Stimulated activated naive CD8-positive, alpha-beta T cell treated with anti-CD3 and anti-CD28 coated beads, Interleukin-15, Interleukin-2, amounts not matched to agents 100 U/mL and 50 U/mL, for 24 hours (primary cell): ENCODE results near the gene NDUFB2.
"Not testable (repeated sequence)": the region's sequence is repeated elsewhere in the genome, so short reads cannot be mapped to it uniquely, and the experiment has no call there.

Experiments
- ATAC-seq: fragments of 150-1000 bp; cut with Tn5 transposase; one replicate; pipeline ENCODE4 v1.10.0; 2021
- DNase-seq: peaks from one replicate; pipeline ENCODE4 v3.0.0; 2021

Gene NDUFB2

GRCh38 chr7:140734096-140734495 lies 37.6 kb downstream of the NDUFB2 start:
- ATAC-seq (no peak), DNase-seq (no peak)

- ATAC-seq (no peak), DNase-seq (no peak)
Observed at GRCh38 chr7:140734729-140735128, 38.2 kb downstream of the NDUFB2 start.

DNA sequence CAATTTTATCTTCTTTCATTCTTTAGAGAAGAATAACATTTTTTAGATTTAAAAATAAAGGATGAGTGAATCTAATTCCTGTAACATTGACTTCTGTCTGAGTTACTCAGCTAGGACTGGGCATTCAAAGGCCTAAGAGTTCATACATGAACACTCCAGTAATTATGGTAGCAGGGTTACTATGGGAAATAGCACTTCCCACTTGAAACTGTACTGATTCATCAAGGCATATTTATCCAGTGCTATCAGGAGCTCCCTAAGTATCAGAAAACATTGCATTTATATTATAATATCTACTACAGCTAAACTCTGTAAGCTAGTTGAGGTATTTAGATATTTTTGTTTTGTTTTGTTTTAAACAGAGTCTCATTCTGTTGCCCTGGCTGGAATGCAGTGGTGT lies 41.8 kb downstream of the NDUFB2 start:
- ATAC-seq (no peak), DNase-seq (no peak)

DNA sequence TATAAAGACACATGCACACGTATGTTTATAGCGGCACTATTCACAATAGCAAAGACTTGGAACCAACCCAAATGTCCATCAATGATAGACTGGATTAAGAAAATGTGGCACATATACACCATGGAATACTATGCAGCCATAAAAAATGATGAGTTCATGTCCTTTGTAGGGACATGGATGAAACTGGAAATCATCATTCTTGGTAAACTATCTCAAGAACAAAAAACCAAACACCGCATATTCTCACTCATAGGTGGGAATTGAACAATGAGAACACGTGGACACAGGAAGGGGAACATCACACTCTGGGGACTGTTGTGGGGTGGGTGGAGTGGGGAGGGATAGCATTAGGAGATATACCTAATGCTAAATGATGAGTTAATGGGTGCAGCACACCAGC lies 46.7 kb downstream of the NDUFB2 start:
- DNase-seq, ATAC-seq: not testable (repeated sequence)

GRCh38 chr7:140744005-140744404 lies 47.5 kb downstream of the NDUFB2 start:
- DNase-seq: no peak
- no peak for ATAC-seq

DNA sequence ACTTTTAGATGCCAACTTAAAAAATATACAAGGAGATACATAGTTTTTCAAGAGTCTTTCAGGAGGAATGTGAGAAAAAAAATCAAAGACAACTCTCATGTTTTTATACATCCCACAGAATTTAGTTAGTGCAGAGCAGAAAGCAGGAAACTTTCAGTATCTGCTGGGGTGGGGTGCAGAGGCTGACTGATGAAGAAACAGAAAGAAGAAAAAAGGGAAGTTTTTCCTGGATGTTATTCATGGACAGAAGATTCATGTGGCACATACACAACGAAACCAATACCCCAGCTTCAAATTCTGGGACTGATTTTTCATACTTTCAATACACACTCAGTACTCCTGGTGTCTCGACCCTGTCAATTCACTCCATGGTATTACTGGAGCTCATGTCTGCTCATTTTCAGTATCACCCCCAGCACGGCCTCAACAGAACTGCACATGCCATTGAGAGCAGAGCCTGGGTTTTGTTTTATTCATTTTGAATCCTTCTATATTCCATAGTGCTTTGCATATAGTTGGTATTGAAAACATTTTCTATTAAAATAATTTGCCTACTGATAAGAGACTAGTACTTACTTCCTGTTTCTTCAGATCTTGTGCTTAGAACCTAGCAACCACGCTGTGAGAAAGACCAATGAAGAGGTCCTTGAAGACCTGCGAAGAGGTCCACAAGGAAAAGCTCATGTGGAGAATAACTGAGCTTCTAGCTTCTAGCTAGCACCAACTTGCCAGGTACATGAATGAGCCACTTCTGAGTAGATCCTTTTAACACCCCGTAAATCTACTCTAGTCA lies 49.0 kb downstream of the NDUFB2 start:
- ATAC-seq: no peak

DNA sequence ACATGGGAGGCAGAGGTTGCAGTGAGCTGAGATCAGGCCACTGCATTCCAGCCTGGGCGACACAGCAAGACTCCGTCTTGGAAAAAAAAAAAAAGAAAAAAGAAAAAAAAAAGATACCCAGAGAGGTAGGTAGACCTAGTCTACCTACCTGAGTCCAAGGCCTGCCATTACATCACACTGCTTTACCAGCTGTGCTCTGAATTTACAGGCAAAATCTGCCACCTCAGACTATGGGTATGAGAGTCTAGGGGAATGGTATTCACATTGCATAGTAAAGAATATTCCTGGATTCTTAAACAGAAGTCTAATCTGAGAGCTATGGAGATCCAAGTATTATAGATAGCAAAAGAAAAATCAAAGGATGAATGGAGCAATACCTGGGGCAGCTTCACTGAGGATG lies 50.2 kb downstream of the NDUFB2 start:
- ATAC-seq (no peak), DNase-seq (no peak)

More for the DNA sequence above, 49.0 kb downstream of the NDUFB2 start:
- no peak for DNase-seq

DNA sequence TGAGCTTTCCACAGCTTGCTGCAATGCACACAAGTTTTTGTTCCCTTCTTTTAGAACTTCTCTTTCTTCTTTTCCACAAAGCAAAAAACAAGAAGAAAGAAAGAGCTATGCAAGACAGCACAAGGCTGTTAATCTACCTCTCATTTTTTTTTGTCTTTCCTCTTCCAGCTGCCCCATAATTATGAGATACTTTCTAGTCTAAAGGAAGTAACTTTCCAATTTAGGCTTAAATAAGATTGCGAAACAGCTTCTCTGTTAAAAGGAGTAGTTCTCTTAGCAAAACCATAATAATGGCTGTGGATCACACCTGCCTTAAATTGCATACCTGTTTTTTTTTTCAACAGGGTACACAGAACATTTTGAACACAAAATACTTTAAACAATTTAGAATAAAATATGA lies 56.0 kb downstream of the NDUFB2 start:
- ATAC-seq: no peak

GRCh38 chr7:140754506-140754905 lies 58.0 kb downstream of the NDUFB2 start:
- no peak for ATAC-seq
- DNase-seq: no peak

More for the DNA sequence above, 56.0 kb downstream of the NDUFB2 start:
- DNase-seq: no peak
